Measurements from ENCODE around the gene SLX4. TPM values are rescaled to one million over a fixed set of nuclear protein-coding genes. Genes with fewer than 3 reads are reported as not detected.

The SLX4 gene
- polyA plus RNA-seq, 1 of the 3 experiments (the other 2 are of a cell fraction) = 2.1 TPM

DNA sequence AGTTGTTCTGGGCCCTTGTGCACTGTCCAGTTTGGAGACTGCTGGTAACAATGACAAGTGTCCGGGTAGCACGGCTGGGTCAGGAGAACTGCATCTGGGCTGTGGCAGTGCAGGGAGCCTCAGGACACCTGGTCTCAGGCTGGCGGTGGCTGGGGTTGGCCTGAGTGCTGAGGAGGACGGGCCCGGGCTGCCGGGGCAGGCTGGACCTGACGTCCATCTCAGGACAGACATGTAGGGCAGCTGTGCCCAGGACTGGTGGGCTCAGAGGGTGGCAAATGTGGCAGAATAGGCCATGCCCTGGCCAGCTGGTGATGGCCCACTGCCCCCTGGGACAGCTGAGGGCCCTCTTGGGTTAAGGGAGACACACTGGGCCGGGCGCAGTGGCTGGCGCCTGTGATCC, 30.0 kb downstream of the SLX4 start:
- Histone ChIP-seq H3K36me3 (replicated peaks in 1 of 2; ENCODE audit: control insufficient read depth in 1 of 2, insufficient read depth in 2 of 2, low read length in 1 of 2) (peaks cover 0 to 10% of the 10 kb centered on the region in 2 experiments), H3F3A (replicated peaks; ENCODE audit: insufficient read depth) (no peaks in the 10 kb centered on the region), H3K4me3 (ENCODE audit: low read depth in 2 of 2, low read length in 1 of 2) (no peak overlapping the region), H2AFZ (ENCODE audit: low read depth) (no peak overlapping the region), H4K20me1 (ENCODE audit: insufficient read depth) (no peaks in the 10 kb centered on the region), H3K79me2 (ENCODE audit: insufficient read depth) (no peaks in the 10 kb centered on the region), H3K9me3 (no peaks in the 10 kb centered on the region), H3K4me2 (no peak overlapping the region), H3K9ac (no peak overlapping the region), H3K27ac (ENCODE audit: low read depth in 2 of 2, low read length in 1 of 2) (no peak overlapping the region), H3K9me2 (no peaks in the 10 kb centered on the region), H3K27me3 (ENCODE audit: insufficient read depth) (no peaks in the 10 kb centered on the region), H3K4me1 (ENCODE audit: control insufficient read depth in 1 of 2, insufficient read depth in 2 of 2, low read depth in 1 of 2, low read length in 1 of 2) (no peaks in the 10 kb centered on the region; a peak in 1 of 4 replicates)
- CTCF ChIA-PET = interaction anchor here (0.8 kb wide), 1 partner anchor 81 kb away, joined by 3 read pairs; no protein-coding TSS in a partner anchor
- TF ChIP-seq CHD2 (IDR thresholded peaks at IDR 0.05; ENCODE audit: low read length, partially characterized antibody) = no peak
- no peak for TF ChIP-seq RXRA (IDR thresholded peaks at IDR 0.05; ENCODE audit: borderline replicate concordance, low read depth)
- no peak for TF ChIP-seq EZH2phosphoT487 (IDR thresholded peaks at IDR 0.05; ENCODE audit: borderline replicate concordance, low read depth)
- no peak for TF ChIP-seq FOXJ3 (CRISPR knock-in tag; IDR thresholded peaks at IDR 0.05)
- TF ChIP-seq, protein P1, sequence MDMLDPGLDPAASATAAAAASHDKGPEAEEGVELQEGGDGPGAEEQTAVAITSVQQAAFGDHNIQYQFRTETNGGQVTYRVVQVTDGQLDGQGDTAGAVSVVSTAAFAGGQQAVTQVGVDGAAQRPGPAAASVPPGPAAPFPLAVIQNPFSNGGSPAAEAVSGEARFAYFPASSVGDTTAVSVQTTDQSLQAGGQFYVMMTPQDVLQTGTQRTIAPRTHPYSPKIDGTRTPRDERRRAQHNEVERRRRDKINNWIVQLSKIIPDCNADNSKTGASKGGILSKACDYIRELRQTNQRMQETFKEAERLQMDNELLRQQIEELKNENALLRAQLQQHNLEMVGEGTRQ (IDR thresholded peaks at IDR 0.05; ENCODE audit: borderline replicate concordance, low read depth, low read length) = no peak
- WGBS (ENCODE audit: low lambda C conversion rate) = 100% methylated on average over 3 of the region's 10 CpGs
- DNase-seq = no peak
- POLR2A ChIA-PET = no interaction called here

DNA sequence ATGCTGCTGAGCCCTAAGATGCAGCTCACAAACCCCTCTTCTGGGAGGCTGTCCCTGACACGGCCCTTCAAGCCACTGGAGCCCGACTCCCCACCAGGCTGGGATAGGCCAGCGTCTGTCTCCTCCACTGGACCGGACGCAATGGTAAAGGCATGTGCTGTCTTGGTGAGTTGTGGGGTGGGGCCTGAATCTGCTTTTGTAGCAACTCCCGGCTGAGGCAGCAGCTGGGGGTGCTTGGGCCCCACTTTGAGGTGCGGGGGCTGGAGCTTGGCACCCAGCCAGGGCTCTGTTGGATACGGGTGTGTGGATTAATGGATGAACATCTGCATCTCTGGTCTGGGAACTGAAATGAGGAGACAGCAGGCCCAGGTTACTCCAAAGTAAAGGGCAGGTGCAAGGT, 30.7 kb downstream of the SLX4 start:
- POLR2A ChIA-PET = no interaction called here
- H2AFZ ChIP-seq (ENCODE audit: low read depth) = no peak overlapping the region
- H3K27me3 ChIP-seq (ENCODE audit: insufficient read depth) = no peaks in the 10 kb centered on the region
- no peaks in the 10 kb centered on the region for H4K20me1 ChIP-seq (ENCODE audit: insufficient read depth)
- no peaks in the 10 kb centered on the region for H3K9me2 ChIP-seq
- H3K36me3 ChIP-seq (replicated peaks in 1 of 2; ENCODE audit: control insufficient read depth in 1 of 2, insufficient read depth in 2 of 2, low read length in 1 of 2) = peaks cover 0 to 10% of the 10 kb centered on the region in 2 experiments
- no peak overlapping the region for H3K27ac ChIP-seq (ENCODE audit: low read depth in 2 of 2, low read length in 1 of 2)
- no peak for DNase-seq
- H3K4me2 ChIP-seq = no peak overlapping the region
- H3K9me3 ChIP-seq = no peaks in the 10 kb centered on the region
- no peaks in the 10 kb centered on the region; a peak in 1 of 4 replicates for H3K4me1 ChIP-seq (ENCODE audit: control insufficient read depth in 1 of 2, insufficient read depth in 2 of 2, low read depth in 1 of 2, low read length in 1 of 2)
- WGBS (ENCODE audit: low lambda C conversion rate) = no CpG with 5 or more reads among the region's 8 CpGs
- H3K79me2 ChIP-seq (ENCODE audit: insufficient read depth) = no peaks in the 10 kb centered on the region
- H3K9ac ChIP-seq = no peak overlapping the region
- CTCF ChIA-PET = no interaction called here
- no peaks in the 10 kb centered on the region for H3F3A ChIP-seq (replicated peaks; ENCODE audit: insufficient read depth)
- no peak overlapping the region for H3K4me3 ChIP-seq (ENCODE audit: low read depth in 2 of 2, low read length in 1 of 2)
- no peak for TF ChIP-seq EP300 (IDR thresholded peaks at IDR 0.05; ENCODE audit: borderline replicate concordance in 1 of 2, low read depth in 1 of 2, low read length in 1 of 2)
- TF ChIP-seq, protein P2, sequence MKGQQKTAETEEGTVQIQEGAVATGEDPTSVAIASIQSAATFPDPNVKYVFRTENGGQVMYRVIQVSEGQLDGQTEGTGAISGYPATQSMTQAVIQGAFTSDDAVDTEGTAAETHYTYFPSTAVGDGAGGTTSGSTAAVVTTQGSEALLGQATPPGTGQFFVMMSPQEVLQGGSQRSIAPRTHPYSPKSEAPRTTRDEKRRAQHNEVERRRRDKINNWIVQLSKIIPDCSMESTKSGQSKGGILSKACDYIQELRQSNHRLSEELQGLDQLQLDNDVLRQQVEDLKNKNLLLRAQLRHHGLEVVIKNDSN (IDR thresholded peaks at IDR 0.05; ENCODE audit: borderline replicate concordance, low read depth) = no peak
- TF ChIP-seq, protein P1 (IDR thresholded peaks at IDR 0.05; ENCODE audit: borderline replicate concordance, low read depth, low read length) = no peak
- TF ChIP-seq POLR2AphosphoS5 (IDR thresholded peaks at IDR 0.05; ENCODE audit: low read depth, low read length) = no peak
- TF ChIP-seq, protein P3, sequence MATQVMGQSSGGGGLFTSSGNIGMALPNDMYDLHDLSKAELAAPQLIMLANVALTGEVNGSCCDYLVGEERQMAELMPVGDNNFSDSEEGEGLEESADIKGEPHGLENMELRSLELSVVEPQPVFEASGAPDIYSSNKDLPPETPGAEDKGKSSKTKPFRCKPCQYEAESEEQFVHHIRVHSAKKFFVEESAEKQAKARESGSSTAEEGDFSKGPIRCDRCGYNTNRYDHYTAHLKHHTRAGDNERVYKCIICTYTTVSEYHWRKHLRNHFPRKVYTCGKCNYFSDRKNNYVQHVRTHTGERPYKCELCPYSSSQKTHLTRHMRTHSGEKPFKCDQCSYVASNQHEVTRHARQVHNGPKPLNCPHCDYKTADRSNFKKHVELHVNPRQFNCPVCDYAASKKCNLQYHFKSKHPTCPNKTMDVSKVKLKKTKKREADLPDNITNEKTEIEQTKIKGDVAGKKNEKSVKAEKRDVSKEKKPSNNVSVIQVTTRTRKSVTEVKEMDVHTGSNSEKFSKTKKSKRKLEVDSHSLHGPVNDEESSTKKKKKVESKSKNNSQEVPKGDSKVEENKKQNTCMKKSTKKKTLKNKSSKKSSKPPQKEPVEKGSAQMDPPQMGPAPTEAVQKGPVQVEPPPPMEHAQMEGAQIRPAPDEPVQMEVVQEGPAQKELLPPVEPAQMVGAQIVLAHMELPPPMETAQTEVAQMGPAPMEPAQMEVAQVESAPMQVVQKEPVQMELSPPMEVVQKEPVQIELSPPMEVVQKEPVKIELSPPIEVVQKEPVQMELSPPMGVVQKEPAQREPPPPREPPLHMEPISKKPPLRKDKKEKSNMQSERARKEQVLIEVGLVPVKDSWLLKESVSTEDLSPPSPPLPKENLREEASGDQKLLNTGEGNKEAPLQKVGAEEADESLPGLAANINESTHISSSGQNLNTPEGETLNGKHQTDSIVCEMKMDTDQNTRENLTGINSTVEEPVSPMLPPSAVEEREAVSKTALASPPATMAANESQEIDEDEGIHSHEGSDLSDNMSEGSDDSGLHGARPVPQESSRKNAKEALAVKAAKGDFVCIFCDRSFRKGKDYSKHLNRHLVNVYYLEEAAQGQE (IDR thresholded peaks at IDR 0.05; ENCODE audit: low read depth, low read length) = no peak
- no peak for TF ChIP-seq SMC3 (IDR thresholded peaks at IDR 0.05; ENCODE audit: low read depth, low read length)
- TF ChIP-seq YY1 (IDR thresholded peaks at IDR 0.05; ENCODE audit: low read depth) = no peak
- TF ChIP-seq RFX5 (IDR thresholded peaks at IDR 0.05; ENCODE audit: low read length) = no peak
- TF ChIP-seq, protein P4, sequence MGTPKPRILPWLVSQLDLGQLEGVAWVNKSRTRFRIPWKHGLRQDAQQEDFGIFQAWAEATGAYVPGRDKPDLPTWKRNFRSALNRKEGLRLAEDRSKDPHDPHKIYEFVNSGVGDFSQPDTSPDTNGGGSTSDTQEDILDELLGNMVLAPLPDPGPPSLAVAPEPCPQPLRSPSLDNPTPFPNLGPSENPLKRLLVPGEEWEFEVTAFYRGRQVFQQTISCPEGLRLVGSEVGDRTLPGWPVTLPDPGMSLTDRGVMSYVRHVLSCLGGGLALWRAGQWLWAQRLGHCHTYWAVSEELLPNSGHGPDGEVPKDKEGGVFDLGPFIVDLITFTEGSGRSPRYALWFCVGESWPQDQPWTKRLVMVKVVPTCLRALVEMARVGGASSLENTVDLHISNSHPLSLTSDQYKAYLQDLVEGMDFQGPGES (IDR thresholded peaks at IDR 0.05; ENCODE audit: low read depth, low read length) = no peak
- TF ChIP-seq RCOR1 (IDR thresholded peaks at IDR 0.05; ENCODE audit: low read length) = no peak
- TF ChIP-seq CHD2 (IDR thresholded peaks at IDR 0.05; ENCODE audit: low read length, partially characterized antibody) = no peak
- no peak for TF ChIP-seq ELF1 (IDR thresholded peaks at IDR 0.05)
- no peak for TF ChIP-seq TAF1 (IDR thresholded peaks at IDR 0.05; ENCODE audit: borderline replicate concordance, low read depth, low read length)
- no peak for TF ChIP-seq GABPA (IDR thresholded peaks at IDR 0.05; ENCODE audit: low read depth)
- no peak for TF ChIP-seq MXI1 (IDR thresholded peaks at IDR 0.05; ENCODE audit: low read depth, low read length)
- no peak for TF ChIP-seq FOXJ3 (CRISPR knock-in tag; IDR thresholded peaks at IDR 0.05)
- TF ChIP-seq, protein P5, sequence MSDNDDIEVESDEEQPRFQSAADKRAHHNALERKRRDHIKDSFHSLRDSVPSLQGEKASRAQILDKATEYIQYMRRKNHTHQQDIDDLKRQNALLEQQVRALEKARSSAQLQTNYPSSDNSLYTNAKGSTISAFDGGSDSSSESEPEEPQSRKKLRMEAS (IDR thresholded peaks at IDR 0.05; ENCODE audit: low read depth) = no peak
- no peak for TF ChIP-seq TEAD4 (IDR thresholded peaks at IDR 0.05; ENCODE audit: borderline replicate concordance, insufficient read depth)
- no peak for TF ChIP-seq RXRA (IDR thresholded peaks at IDR 0.05; ENCODE audit: borderline replicate concordance, low read depth)

Measured in SK-N-SH (cell line).